GM21381 (cell line): ENCODE measurements around the gene HTR3C.

Experiments
- ATAC-seq: cut with Tn5 transposase; IDR thresholded peaks from one replicate; pipeline ENCODE4 v1.9.1; 2021; ENCODE audit warnings: mild to moderate bottlenecking, moderate library complexity; ENCODE audit not compliant: unreplicated experiment

The HTR3C gene

DNA sequence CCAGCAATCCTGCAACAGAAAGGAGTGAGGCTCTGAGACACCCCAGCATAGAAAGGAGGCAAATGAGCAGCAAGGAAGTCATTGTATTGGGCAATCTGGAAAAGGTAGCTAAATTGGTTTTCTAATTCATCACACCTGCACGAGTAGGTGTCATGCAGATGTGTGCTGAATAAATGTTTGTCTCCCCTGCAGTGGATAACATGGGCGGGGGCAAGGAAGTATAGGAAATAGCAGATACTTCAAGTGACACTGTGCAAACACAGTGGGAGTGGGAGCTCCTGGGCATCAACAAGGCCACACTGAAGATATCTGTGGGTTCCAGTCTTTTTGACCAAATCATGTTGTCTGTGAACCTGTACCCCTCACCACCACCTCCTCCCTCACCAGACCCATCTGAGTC is 29.6 kb downstream of the HTR3C start:
- no peak for ATAC-seq

DNA sequence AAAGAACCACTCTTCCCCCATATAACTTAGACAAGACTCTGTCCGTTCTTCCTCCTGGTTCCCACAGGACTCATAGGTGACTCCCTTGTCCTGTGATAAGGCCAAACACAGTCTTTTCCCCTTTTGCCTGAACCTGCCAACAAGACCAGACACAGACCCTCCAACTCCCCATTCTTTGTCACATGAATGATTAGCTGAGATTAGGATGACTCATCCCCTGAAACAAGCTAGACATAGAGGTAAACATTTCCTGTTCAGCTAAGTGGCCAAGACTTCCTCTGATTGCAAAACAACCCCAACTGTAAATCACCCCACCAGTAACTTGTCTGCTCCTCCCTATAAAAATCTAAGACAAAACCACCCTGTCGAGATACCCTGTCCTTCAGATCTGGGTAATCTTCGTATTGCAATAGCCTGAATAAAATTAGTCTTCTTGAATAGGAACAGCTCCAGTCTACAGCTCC is 32.6 kb downstream of the HTR3C start:
- ATAC-seq: no peak

DNA sequence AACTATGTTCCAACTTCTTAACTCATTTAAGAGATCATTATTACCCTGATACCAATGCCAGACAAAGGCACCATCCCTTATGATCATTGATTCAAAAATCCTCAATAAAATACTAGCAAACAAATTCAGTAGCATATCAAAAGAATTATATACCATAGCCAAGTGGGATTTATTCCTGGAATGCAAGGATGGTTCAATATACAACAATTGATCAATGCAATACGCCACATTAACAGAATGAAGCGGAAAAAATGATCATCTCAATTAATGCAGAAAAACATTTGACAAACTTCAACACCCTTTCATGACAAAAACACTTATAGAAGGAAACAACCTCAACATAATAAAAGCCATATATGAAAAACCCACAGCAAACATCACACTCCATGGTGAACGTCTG is 39.4 kb downstream of the HTR3C start:
- ATAC-seq: no peak

DNA sequence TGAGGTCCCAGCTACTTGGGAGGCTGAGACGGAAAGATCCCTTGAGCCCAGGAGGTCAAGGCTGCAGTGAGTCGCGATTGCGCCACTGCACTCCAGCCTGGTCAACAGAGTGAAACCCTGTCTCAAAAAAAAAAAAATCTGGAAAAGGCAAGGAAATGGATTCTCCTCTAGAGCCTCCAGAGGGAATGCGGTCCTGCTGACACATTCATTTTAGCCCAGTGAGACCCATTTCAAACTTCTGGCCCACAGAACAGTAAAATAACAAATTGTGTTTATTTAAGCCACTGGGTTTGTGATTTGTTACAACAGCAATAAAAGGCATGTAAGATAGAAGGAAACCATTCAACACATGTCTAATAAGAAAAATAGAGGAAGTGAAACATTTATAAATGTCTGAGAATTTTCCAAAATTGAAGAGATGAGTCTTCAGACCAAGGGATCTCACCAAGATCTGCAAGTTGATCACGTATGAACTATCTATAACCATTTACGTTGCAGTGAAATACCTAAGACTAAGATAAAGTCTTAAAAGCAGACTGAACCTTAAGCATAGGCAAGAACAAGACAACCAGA is 44.0 kb downstream of the HTR3C start, which contains the start of gene HTR3E:
HTR3E (plus strand) TSS at position 254 of the 573 bp plus-strand sequence. CDS start 466 bp downstream, outside the sequence.
- ATAC-seq: no peak

DNA sequence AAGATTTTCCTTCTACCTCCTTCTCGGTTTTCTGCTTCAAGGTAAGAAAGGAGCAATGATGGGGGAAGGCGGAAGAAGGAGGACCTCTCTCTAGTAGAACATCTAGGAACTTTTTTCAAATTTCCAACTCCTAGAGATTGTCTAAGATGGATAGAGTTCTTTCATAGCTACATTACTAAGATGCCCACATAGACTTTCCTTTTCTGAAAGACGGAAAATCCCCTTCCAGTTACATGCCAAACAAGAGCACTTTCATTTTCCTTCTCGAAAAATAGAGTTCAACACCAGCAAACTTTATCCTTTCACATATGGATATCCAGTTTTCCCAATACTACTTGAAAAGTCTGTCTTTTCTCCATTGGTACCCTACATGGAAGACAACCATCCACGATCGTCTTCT is 44.7 kb downstream of the HTR3C start:
- ATAC-seq: no peak

DNA sequence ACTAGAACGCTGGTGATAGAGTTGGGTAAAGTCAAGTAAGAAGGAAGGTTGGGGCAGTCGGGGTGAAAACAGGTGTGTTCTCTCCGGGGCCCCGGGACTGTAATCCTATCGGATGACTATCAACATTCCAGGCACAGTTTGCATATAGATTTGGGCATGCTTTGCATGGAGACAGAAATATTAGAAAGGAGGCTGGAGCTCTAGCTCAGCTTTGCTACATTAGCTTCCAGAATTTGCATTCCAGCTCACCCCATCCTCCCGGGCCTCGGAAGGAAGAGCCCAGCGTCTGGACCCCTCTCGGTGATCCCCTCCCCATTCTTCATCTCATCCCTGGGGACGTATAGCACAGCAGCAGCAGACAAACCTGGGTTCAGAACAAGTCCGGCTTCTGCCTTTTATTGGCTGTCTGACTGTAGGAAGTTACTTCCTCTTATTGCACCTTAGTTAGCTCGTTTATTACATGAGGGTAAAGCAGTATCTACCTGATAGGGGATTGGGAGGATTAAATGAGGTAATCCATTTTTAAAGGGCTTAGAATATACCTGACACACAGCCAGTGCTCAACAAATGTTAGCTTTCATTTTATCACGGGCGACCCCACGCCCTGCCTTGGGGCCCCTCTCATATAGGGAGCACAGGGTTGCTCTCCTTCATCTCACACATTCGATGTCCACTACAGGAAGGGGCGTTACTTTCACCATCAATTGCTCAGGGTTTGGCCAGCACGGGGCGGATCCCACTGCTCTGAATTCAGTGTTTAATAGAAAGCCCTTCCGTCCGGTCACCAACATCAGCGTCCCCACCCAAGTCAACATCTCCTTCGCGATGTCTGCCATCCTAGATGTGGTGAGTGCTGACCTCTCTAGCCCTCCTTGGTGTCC is 47.2 kb downstream of the HTR3C start:
- ATAC-seq: no peak
